ENCODE data around the gene PCDHA6. TPM values are rescaled to one million over a fixed set of nuclear protein-coding genes. Genes with fewer than 3 reads are reported as not detected.
"Not testable (repeated sequence)": the region's sequence is repeated elsewhere in the genome, so short reads cannot be mapped to it uniquely, and the experiment has no call there.

PCDHA6 gene
- total and polyA plus RNA-seq, 2 of the 4 experiments (the other 2 are of a cell fraction) = 0.03 TPM; not detected in 1

DNA sequence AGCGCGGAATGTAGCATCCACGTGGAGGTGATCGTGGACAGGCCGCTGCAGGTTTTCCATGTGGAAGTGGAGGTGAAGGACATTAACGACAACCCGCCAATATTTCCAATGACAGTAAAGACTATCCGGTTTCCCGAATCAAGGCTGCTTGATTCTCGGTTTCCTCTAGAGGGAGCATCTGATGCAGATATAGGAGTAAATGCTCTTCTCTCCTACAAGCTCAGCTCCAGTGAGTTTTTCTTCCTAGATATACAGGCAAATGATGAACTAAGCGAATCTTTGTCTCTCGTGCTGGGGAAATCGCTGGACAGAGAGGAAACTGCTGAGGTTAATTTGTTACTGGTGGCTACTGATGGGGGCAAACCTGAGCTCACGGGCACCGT, 32.5 kb upstream of the PCDHA6 start:
- Histone ChIP-seq H3K14ac (replicated peaks; ENCODE audit: low read depth, low read length) (no peak overlapping the region), H3K27me3 (ENCODE audit: control insufficient read depth, insufficient read depth, low read length) (no peaks in the 10 kb centered on the region), H3K4me2 (ENCODE audit: low read depth, low read length) (no peak overlapping the region), H3K56ac (ENCODE audit: extremely low read depth, insufficient read depth, low read length) (no peak overlapping the region), H3K23ac (ENCODE audit: low read depth, low read length) (no peak overlapping the region), H3K79me1 (ENCODE audit: low read depth in 1 of 2, low read length in 2 of 2) (no peaks in the 10 kb centered on the region), H2BK20ac (ENCODE audit: low read depth, low read length) (no peak overlapping the region), H2AK5ac (ENCODE audit: low read depth, low read length) (no peak overlapping the region), H3K36me3 (ENCODE audit: control insufficient read depth, insufficient read depth, low read length) (no peaks in the 10 kb centered on the region), H4K8ac (ENCODE audit: low read depth in 2 of 2, low read length in 2 of 2) (no peak overlapping the region), H4K20me1 (ENCODE audit: insufficient read depth, low read length) (no peaks in the 10 kb centered on the region), H3K9me3 (ENCODE audit: control insufficient read depth, insufficient read depth, low read length) (peaks cover 14% of the 10 kb centered on the region), H3K4me1 (ENCODE audit: control insufficient read depth, insufficient read depth, low read length) (no peaks in the 10 kb centered on the region), H3K4me3 (ENCODE audit: insufficient read depth, low read depth, low read length) (no peak overlapping the region), H3K27ac (ENCODE audit: insufficient read depth, low read length) (no peak overlapping the region), H3K9ac (ENCODE audit: low read depth, low read length) (no peak overlapping the region), H2BK120ac (ENCODE audit: low read depth, low read length) (no peak overlapping the region), H2AFZ (replicated peaks; ENCODE audit: low read length, poor library complexity) (no peak overlapping the region), H2AK9ac (replicated peaks; ENCODE audit: low read depth, low read length, poor library complexity) (no peak overlapping the region), H4K91ac (ENCODE audit: insufficient read depth, low read depth, low read length) (no peak overlapping the region), H3K18ac (ENCODE audit: low read depth, low read length) (no peak overlapping the region), H2BK5ac (ENCODE audit: low read depth, low read length, poor library complexity, severe bottlenecking) (no peak overlapping the region), H3K4ac (ENCODE audit: low read depth, low read length) (no peak overlapping the region), H2BK15ac (ENCODE audit: low read depth, low read length) (no peak overlapping the region), H4K5ac (ENCODE audit: low read depth, low read length) (no peak overlapping the region), H3K9me1 (ENCODE audit: insufficient read depth, low read length) (no peaks in the 10 kb centered on the region)
- dilution Hi-C loops (cut with HindIII; ENCODE audit: low sequenced_read_pairs, unreplicated experiment) = no loop called here
- DNase-seq (no peak), ATAC-seq (ENCODE audit: low read depth) (no peak)
- no TSS peak for BruUV-seq (replicated peaks)
- TF ChIP-seq RFX5 (IDR thresholded peaks at IDR 0.05; ENCODE audit: low read depth, low read length) (no peak), BHLHE40 (IDR thresholded peaks at IDR 0.05; ENCODE audit: low read depth, low read length) (no peak)
- TF ChIP-seq, protein P1, sequence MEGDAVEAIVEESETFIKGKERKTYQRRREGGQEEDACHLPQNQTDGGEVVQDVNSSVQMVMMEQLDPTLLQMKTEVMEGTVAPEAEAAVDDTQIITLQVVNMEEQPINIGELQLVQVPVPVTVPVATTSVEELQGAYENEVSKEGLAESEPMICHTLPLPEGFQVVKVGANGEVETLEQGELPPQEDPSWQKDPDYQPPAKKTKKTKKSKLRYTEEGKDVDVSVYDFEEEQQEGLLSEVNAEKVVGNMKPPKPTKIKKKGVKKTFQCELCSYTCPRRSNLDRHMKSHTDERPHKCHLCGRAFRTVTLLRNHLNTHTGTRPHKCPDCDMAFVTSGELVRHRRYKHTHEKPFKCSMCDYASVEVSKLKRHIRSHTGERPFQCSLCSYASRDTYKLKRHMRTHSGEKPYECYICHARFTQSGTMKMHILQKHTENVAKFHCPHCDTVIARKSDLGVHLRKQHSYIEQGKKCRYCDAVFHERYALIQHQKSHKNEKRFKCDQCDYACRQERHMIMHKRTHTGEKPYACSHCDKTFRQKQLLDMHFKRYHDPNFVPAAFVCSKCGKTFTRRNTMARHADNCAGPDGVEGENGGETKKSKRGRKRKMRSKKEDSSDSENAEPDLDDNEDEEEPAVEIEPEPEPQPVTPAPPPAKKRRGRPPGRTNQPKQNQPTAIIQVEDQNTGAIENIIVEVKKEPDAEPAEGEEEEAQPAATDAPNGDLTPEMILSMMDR (conservative IDR thresholded peaks at IDR 0.05; ENCODE audit: low read depth, low read length) = 0 out of 2 replicates have a peak, but pooled peaks have one; percentile 7
- POLR2A ChIA-PET (ENCODE audit: unreplicated experiment) = no interaction called here
- CTCF ChIA-PET = no interaction called here
- in situ Hi-C loops (cut with MboI; ENCODE audit: low sequenced_read_pairs) = no loop called here
- intact Hi-C loops (cut with micrococcal nuclease) = no loop called here
- no CpG with 5 or more reads among the region's 15 CpGs for WGBS, 2 experiments (ENCODE audit: extremely low coverage in 2 of 2, insufficient read length in 1 of 2)

- intact Hi-C loops (cut with micrococcal nuclease); H2BK20ac ChIP-seq (ENCODE audit: low read depth, low read length); H4K8ac ChIP-seq (ENCODE audit: low read depth in 2 of 2, low read length in 2 of 2); H3K4me2 ChIP-seq (ENCODE audit: low read depth, low read length); H2AFZ ChIP-seq (replicated peaks; ENCODE audit: low read length, poor library complexity); H3K23ac ChIP-seq (ENCODE audit: low read depth, low read length); H2AK5ac ChIP-seq (ENCODE audit: low read depth, low read length); in situ Hi-C loops (cut with MboI; ENCODE audit: low sequenced_read_pairs); H3K9me1 ChIP-seq (ENCODE audit: insufficient read depth, low read length); H4K5ac ChIP-seq (ENCODE audit: low read depth, low read length); BruUV-seq (replicated peaks); H3K4me3 ChIP-seq (ENCODE audit: insufficient read depth, low read depth, low read length); H3K36me3 ChIP-seq (ENCODE audit: control insufficient read depth, insufficient read depth, low read length); H3K27me3 ChIP-seq (ENCODE audit: control insufficient read depth, insufficient read depth, low read length); H3K56ac ChIP-seq (ENCODE audit: extremely low read depth, insufficient read depth, low read length); H3K79me1 ChIP-seq (ENCODE audit: low read depth in 1 of 2, low read length in 2 of 2); H2BK5ac ChIP-seq (ENCODE audit: low read depth, low read length, poor library complexity, severe bottlenecking); H4K91ac ChIP-seq (ENCODE audit: insufficient read depth, low read depth, low read length); H2BK15ac ChIP-seq (ENCODE audit: low read depth, low read length); H3K14ac ChIP-seq (replicated peaks; ENCODE audit: low read depth, low read length); H3K4ac ChIP-seq (ENCODE audit: low read depth, low read length); H3K18ac ChIP-seq (ENCODE audit: low read depth, low read length); H2AK9ac ChIP-seq (replicated peaks; ENCODE audit: low read depth, low read length, poor library complexity); CTCF ChIA-PET; ATAC-seq (ENCODE audit: low read depth); H3K27ac ChIP-seq (ENCODE audit: insufficient read depth, low read length); H3K4me1 ChIP-seq (ENCODE audit: control insufficient read depth, insufficient read depth, low read length); H3K9ac ChIP-seq (ENCODE audit: low read depth, low read length); POLR2A ChIA-PET (ENCODE audit: unreplicated experiment); H4K20me1 ChIP-seq (ENCODE audit: insufficient read depth, low read length); DNase-seq; H2BK120ac ChIP-seq (ENCODE audit: low read depth, low read length); dilution Hi-C loops (cut with HindIII; ENCODE audit: low sequenced_read_pairs, unreplicated experiment): not testable (repeated sequence)
- H3K9me3 ChIP-seq (ENCODE audit: control insufficient read depth, insufficient read depth, low read length) = peaks cover 16% of the 10 kb centered on the region
- WGBS, 2 experiments (ENCODE audit: extremely low coverage in 2 of 2, insufficient read length in 1 of 2) = 66% methylated on average over 52 of the region's 72 CpGs; no CpG with 5 or more reads in 1 of the 2 experiments
Measured at GRCh38 chr5:140796072-140796717, 31.6 kb upstream of the PCDHA6 start.
